ENCODE data around the gene EIF4EBP2. TPM values are rescaled to one million over a fixed set of nuclear protein-coding genes. Genes with fewer than 3 reads are reported as not detected.

Gene EIF4EBP2
- total RNA-seq, 1 experiment from 2014 or later: 24.4 TPM

GRCh38 chr10:70426823-70427222 lies 22.9 kb downstream of the EIF4EBP2 start:
- DNase-seq (ENCODE audit: extremely low read depth, low read depth): no peak

- DNase-seq (ENCODE audit: extremely low read depth, low read depth): no peak
Observed at GRCh38 chr10:70430493-70431445, 26.8 kb downstream of the EIF4EBP2 start.

- no peak for DNase-seq (ENCODE audit: extremely low read depth, low read depth)
Observed at GRCh38 chr10:70432101-70432500, 28.2 kb downstream of the EIF4EBP2 start.

GRCh38 chr10:70432561-70433263 lies 28.8 kb downstream of the EIF4EBP2 start:
- no peak for DNase-seq (ENCODE audit: extremely low read depth, low read depth)

GRCh38 chr10:70433581-70434280 lies 29.8 kb downstream of the EIF4EBP2 start:
- no peak for DNase-seq (ENCODE audit: extremely low read depth, low read depth)

- no peak for DNase-seq (ENCODE audit: extremely low read depth, low read depth)
Observed at GRCh38 chr10:70435241-70436085, 31.5 kb downstream of the EIF4EBP2 start.

- DNase-seq (ENCODE audit: extremely low read depth, low read depth): no peak
Observed at GRCh38 chr10:70437721-70438120, 33.8 kb downstream of the EIF4EBP2 start.

- no peak for DNase-seq (ENCODE audit: extremely low read depth, low read depth)
Observed at GRCh38 chr10:70440296-70441160, 36.6 kb downstream of the EIF4EBP2 start.

- DNase-seq (ENCODE audit: extremely low read depth, low read depth): no peak
Observed at GRCh38 chr10:70441161-70441894, 37.4 kb downstream of the EIF4EBP2 start, which contains the start of gene NODAL. TSS of gene NODAL (minus strand) at chr10:70441681. CDS start at chr10:70441667, 14 bp downstream.

GRCh38 chr10:70441895-70442309 lies 38.0 kb downstream of the EIF4EBP2 start:
- no peak for DNase-seq (ENCODE audit: extremely low read depth, low read depth)

GRCh38 chr10:70442332-70442988 lies 38.5 kb downstream of the EIF4EBP2 start:
- DNase-seq (ENCODE audit: extremely low read depth, low read depth): no peak

GRCh38 chr10:70444744-70445143 lies 40.8 kb downstream of the EIF4EBP2 start:
- DNase-seq (ENCODE audit: extremely low read depth, low read depth): no peak

GRCh38 chr10:70445718-70446657 lies 42.0 kb downstream of the EIF4EBP2 start:
- DNase-seq (ENCODE audit: extremely low read depth, low read depth): no peak

- no peak for DNase-seq (ENCODE audit: extremely low read depth, low read depth)
Observed at GRCh38 chr10:70448236-70448635, 44.3 kb downstream of the EIF4EBP2 start.

- DNase-seq (ENCODE audit: extremely low read depth, low read depth): no peak
Observed at GRCh38 chr10:70455213-70455630, 51.3 kb downstream of the EIF4EBP2 start.

GRCh38 chr10:70456164-70456563 lies 52.2 kb downstream of the EIF4EBP2 start:
- DNase-seq (ENCODE audit: extremely low read depth, low read depth): no peak
